Stromal cell of bone marrow (primary cell): ENCODE results near the gene SLC35F2.
A peak's percentile ranks its signal among the peaks of the same experiment; 100 is the strongest.
"Not testable (repeated sequence)": the region's sequence is repeated elsewhere in the genome, so short reads cannot be mapped to it uniquely, and the experiment has no call there.

Experiments used
- DNase-seq: peaks from one replicate; pipeline ENCODE4 v3.0.0-alpha.2; 2012; ENCODE audit warnings: low read depth

Gene SLC35F2

GRCh38 chr11:107842412-107843100 lies 16.0 kb downstream of the SLC35F2 start:
- no peak for DNase-seq

GRCh38 chr11:107840129-107840484 lies 18.5 kb downstream of the SLC35F2 start:
- no peak for DNase-seq

GRCh38 chr11:107836851-107837250 lies 21.7 kb downstream of the SLC35F2 start:
- no peak for DNase-seq

- no peak for DNase-seq
Observed at GRCh38 chr11:107834995-107835394, 23.6 kb downstream of the SLC35F2 start.

GRCh38 chr11:107833926-107834325 lies 24.7 kb downstream of the SLC35F2 start:
- DNase-seq: not testable (repeated sequence)

- no peak for DNase-seq
Observed at GRCh38 chr11:107830915-107831540, 27.6 kb downstream of the SLC35F2 start.

GRCh38 chr11:107827041-107827440 lies 31.5 kb downstream of the SLC35F2 start:
- no peak for DNase-seq

- no peak for DNase-seq
Observed at GRCh38 chr11:107825875-107826274, 32.7 kb downstream of the SLC35F2 start.

GRCh38 chr11:107824668-107825369 lies 33.8 kb downstream of the SLC35F2 start:
- DNase-seq: peak; percentile 15

- no peak for DNase-seq
Observed at GRCh38 chr11:107821199-107821927, 37.2 kb downstream of the SLC35F2 start.

- no peak for DNase-seq
Observed at GRCh38 chr11:107819361-107820014, 39.1 kb downstream of the SLC35F2 start.

GRCh38 chr11:107818491-107818890 lies 40.1 kb downstream of the SLC35F2 start:
- no peak for DNase-seq

- no peak for DNase-seq
Observed at GRCh38 chr11:107816028-107816427, 42.6 kb downstream of the SLC35F2 start.

- DNase-seq: no peak
Observed at GRCh38 chr11:107810875-107811274, 47.7 kb downstream of the SLC35F2 start.

GRCh38 chr11:107808521-107808920 lies 50.1 kb downstream of the SLC35F2 start:
- no peak for DNase-seq

GRCh38 chr11:107804971-107805370 lies 53.6 kb downstream of the SLC35F2 start:
- DNase-seq: no peak

- no peak for DNase-seq
Observed at GRCh38 chr11:107804211-107804610, 54.4 kb downstream of the SLC35F2 start.

GRCh38 chr11:107801641-107802040 lies 56.9 kb downstream of the SLC35F2 start:
- DNase-seq: no peak

- peak; percentile 39 for DNase-seq
Observed at GRCh38 chr11:107799218-107799859, 59.2 kb downstream of the SLC35F2 start.

GRCh38 chr11:107792049-107792443 lies 66.5 kb downstream of the SLC35F2 start:
- no peak for DNase-seq

- no peak for DNase-seq
Observed at GRCh38 chr11:107791343-107792048, 67.1 kb downstream of the SLC35F2 start.
